Measurements from ENCODE around the gene SERPINH1.

SERPINH1 gene

GRCh38 chr11:75593286-75593915, 31.3 kb downstream of the SERPINH1 start:
- Histone ChIP-seq H3K4me1 (ENCODE audit: control insufficient read depth in 1 of 2, insufficient read depth in 2 of 2, low read length in 2 of 2) (peaks cover 8 to 19% of the 10 kb centered on the region in 2 donors), H3K27ac (ENCODE audit: low read depth, low read length) (no peak overlapping the region), H3K9ac (ENCODE audit: low read depth in 1 of 2, low read length in 2 of 2) (no peak overlapping the region)

GRCh38 chr11:75594211-75594610, 32.2 kb downstream of the SERPINH1 start:
- H3K4me3 ChIP-seq (ENCODE audit: low read depth in 1 of 2, low read length in 2 of 2): no peak overlapping the region
- H3K4me1 ChIP-seq (ENCODE audit: control insufficient read depth in 1 of 2, insufficient read depth in 2 of 2, low read length in 2 of 2): peaks cover 1 to 11% of the 10 kb centered on the region in 2 donors
- H3K9ac ChIP-seq (ENCODE audit: low read depth in 1 of 2, low read length in 2 of 2): no peak overlapping the region
- no peaks in the 10 kb centered on the region for H3K36me3 ChIP-seq (ENCODE audit: control insufficient read depth in 1 of 2, insufficient read depth in 2 of 2, low read length in 2 of 2)
- H3K9me3 ChIP-seq (ENCODE audit: control insufficient read depth in 1 of 2, low read length in 2 of 2): no peaks in the 10 kb centered on the region
- no peaks in the 10 kb centered on the region for H3K27me3 ChIP-seq (ENCODE audit: control insufficient read depth in 1 of 2, insufficient read depth in 2 of 2, low read length in 2 of 2)
- H3K27ac ChIP-seq (ENCODE audit: low read depth, low read length): no peak overlapping the region

More at GRCh38 chr11:75593286-75593915, 31.3 kb downstream of the SERPINH1 start:
- no peak overlapping the region for H3K4me3 ChIP-seq (ENCODE audit: low read depth in 1 of 2, low read length in 2 of 2)
- H3K27me3 ChIP-seq (ENCODE audit: control insufficient read depth in 1 of 2, insufficient read depth in 2 of 2, low read length in 2 of 2): no peaks in the 10 kb centered on the region
- H3K9me3 ChIP-seq (ENCODE audit: control insufficient read depth in 1 of 2, low read length in 2 of 2): no peaks in the 10 kb centered on the region
- H3K36me3 ChIP-seq (ENCODE audit: control insufficient read depth in 1 of 2, insufficient read depth in 2 of 2, low read length in 2 of 2): no peaks in the 10 kb centered on the region

- Histone ChIP-seq H3K27ac (ENCODE audit: low read depth, low read length) (no peak overlapping the region), H3K4me1 (ENCODE audit: control insufficient read depth in 1 of 2, insufficient read depth in 2 of 2, low read length in 2 of 2) (peaks cover 0 to 9% of the 10 kb centered on the region in 2 donors)
Measured at GRCh38 chr11:75595429-75595828, 33.4 kb downstream of the SERPINH1 start.

GRCh38 chr11:75596914-75597313, 34.9 kb downstream of the SERPINH1 start:
- H3K9ac ChIP-seq (ENCODE audit: low read depth in 1 of 2, low read length in 2 of 2): no peak overlapping the region
- H3K4me1 ChIP-seq (ENCODE audit: control insufficient read depth in 1 of 2, insufficient read depth in 2 of 2, low read length in 2 of 2): peaks cover 0 to 9% of the 10 kb centered on the region in 2 donors
- no peak overlapping the region for H3K27ac ChIP-seq (ENCODE audit: low read depth, low read length)
- H3K9me3 ChIP-seq (ENCODE audit: control insufficient read depth in 1 of 2, low read length in 2 of 2): no peaks in the 10 kb centered on the region
- H3K27me3 ChIP-seq (ENCODE audit: control insufficient read depth in 1 of 2, insufficient read depth in 2 of 2, low read length in 2 of 2): no peaks in the 10 kb centered on the region
- H3K36me3 ChIP-seq (ENCODE audit: control insufficient read depth in 1 of 2, insufficient read depth in 2 of 2, low read length in 2 of 2): no peaks in the 10 kb centered on the region
- H3K4me3 ChIP-seq (ENCODE audit: low read depth in 1 of 2, low read length in 2 of 2): no peak overlapping the region

More at GRCh38 chr11:75595429-75595828, 33.4 kb downstream of the SERPINH1 start:
- Histone ChIP-seq H3K4me3 (ENCODE audit: low read depth in 1 of 2, low read length in 2 of 2) (no peak overlapping the region), H3K36me3 (ENCODE audit: control insufficient read depth in 1 of 2, insufficient read depth in 2 of 2, low read length in 2 of 2) (no peaks in the 10 kb centered on the region), H3K9ac (ENCODE audit: low read depth in 1 of 2, low read length in 2 of 2) (no peak overlapping the region), H3K27me3 (ENCODE audit: control insufficient read depth in 1 of 2, insufficient read depth in 2 of 2, low read length in 2 of 2) (no peaks in the 10 kb centered on the region), H3K9me3 (ENCODE audit: control insufficient read depth in 1 of 2, low read length in 2 of 2) (no peaks in the 10 kb centered on the region)

GRCh38 chr11:75597636-75598035, 35.6 kb downstream of the SERPINH1 start:
- no peaks in the 10 kb centered on the region for H3K9me3 ChIP-seq (ENCODE audit: control insufficient read depth in 1 of 2, low read length in 2 of 2)
- H3K27ac ChIP-seq (ENCODE audit: low read depth, low read length): no peak overlapping the region
- H3K27me3 ChIP-seq (ENCODE audit: control insufficient read depth in 1 of 2, insufficient read depth in 2 of 2, low read length in 2 of 2): no peaks in the 10 kb centered on the region
- H3K4me1 ChIP-seq (ENCODE audit: control insufficient read depth in 1 of 2, insufficient read depth in 2 of 2, low read length in 2 of 2): peaks cover 0 to 8% of the 10 kb centered on the region in 2 donors
- no peak overlapping the region for H3K4me3 ChIP-seq (ENCODE audit: low read depth in 1 of 2, low read length in 2 of 2)
- H3K36me3 ChIP-seq (ENCODE audit: control insufficient read depth in 1 of 2, insufficient read depth in 2 of 2, low read length in 2 of 2): no peaks in the 10 kb centered on the region
- no peak overlapping the region for H3K9ac ChIP-seq (ENCODE audit: low read depth in 1 of 2, low read length in 2 of 2)

GRCh38 chr11:75598264-75598663, 36.2 kb downstream of the SERPINH1 start:
- Histone ChIP-seq H3K36me3 (ENCODE audit: control insufficient read depth in 1 of 2, insufficient read depth in 2 of 2, low read length in 2 of 2) (no peaks in the 10 kb centered on the region), H3K27me3 (ENCODE audit: control insufficient read depth in 1 of 2, insufficient read depth in 2 of 2, low read length in 2 of 2) (no peaks in the 10 kb centered on the region), H3K9ac (ENCODE audit: low read depth in 1 of 2, low read length in 2 of 2) (no peak overlapping the region), H3K4me1 (ENCODE audit: control insufficient read depth in 1 of 2, insufficient read depth in 2 of 2, low read length in 2 of 2) (peaks cover 0 to 2% of the 10 kb centered on the region in 2 donors), H3K9me3 (ENCODE audit: control insufficient read depth in 1 of 2, low read length in 2 of 2) (no peaks in the 10 kb centered on the region), H3K4me3 (ENCODE audit: low read depth in 1 of 2, low read length in 2 of 2) (no peak overlapping the region), H3K27ac (ENCODE audit: low read depth, low read length) (no peak overlapping the region)

GRCh38 chr11:75598900-75599299, 36.8 kb downstream of the SERPINH1 start:
- Histone ChIP-seq H3K9ac (ENCODE audit: low read depth in 1 of 2, low read length in 2 of 2) (no peak overlapping the region), H3K4me1 (ENCODE audit: control insufficient read depth in 1 of 2, insufficient read depth in 2 of 2, low read length in 2 of 2) (no peaks in the 10 kb centered on the region), H3K27me3 (ENCODE audit: control insufficient read depth in 1 of 2, insufficient read depth in 2 of 2, low read length in 2 of 2) (no peaks in the 10 kb centered on the region), H3K27ac (ENCODE audit: low read depth, low read length) (no peak overlapping the region), H3K9me3 (ENCODE audit: control insufficient read depth in 1 of 2, low read length in 2 of 2) (no peaks in the 10 kb centered on the region), H3K36me3 (ENCODE audit: control insufficient read depth in 1 of 2, insufficient read depth in 2 of 2, low read length in 2 of 2) (no peaks in the 10 kb centered on the region), H3K4me3 (ENCODE audit: low read depth in 1 of 2, low read length in 2 of 2) (no peak overlapping the region)

- H3K4me3 ChIP-seq (ENCODE audit: low read depth in 1 of 2, low read length in 2 of 2): no peak overlapping the region
- no peaks in the 10 kb centered on the region for H3K9me3 ChIP-seq (ENCODE audit: control insufficient read depth in 1 of 2, low read length in 2 of 2)
- no peaks in the 10 kb centered on the region for H3K4me1 ChIP-seq (ENCODE audit: control insufficient read depth in 1 of 2, insufficient read depth in 2 of 2, low read length in 2 of 2)
- H3K36me3 ChIP-seq (ENCODE audit: control insufficient read depth in 1 of 2, insufficient read depth in 2 of 2, low read length in 2 of 2): no peaks in the 10 kb centered on the region
- H3K9ac ChIP-seq (ENCODE audit: low read depth in 1 of 2, low read length in 2 of 2): no peak overlapping the region
- H3K27ac ChIP-seq (ENCODE audit: low read depth, low read length): no peak overlapping the region
- no peaks in the 10 kb centered on the region for H3K27me3 ChIP-seq (ENCODE audit: control insufficient read depth in 1 of 2, insufficient read depth in 2 of 2, low read length in 2 of 2)
Measured at GRCh38 chr11:75600356-75600755, 38.3 kb downstream of the SERPINH1 start.

GRCh38 chr11:75601494-75601893, 39.4 kb downstream of the SERPINH1 start:
- Histone ChIP-seq H3K4me3 (ENCODE audit: low read depth in 1 of 2, low read length in 2 of 2) (no peak overlapping the region), H3K27me3 (ENCODE audit: control insufficient read depth in 1 of 2, insufficient read depth in 2 of 2, low read length in 2 of 2) (no peaks in the 10 kb centered on the region), H3K9ac (ENCODE audit: low read depth in 1 of 2, low read length in 2 of 2) (no peak overlapping the region), H3K4me1 (ENCODE audit: control insufficient read depth in 1 of 2, insufficient read depth in 2 of 2, low read length in 2 of 2) (no peaks in the 10 kb centered on the region), H3K9me3 (ENCODE audit: control insufficient read depth in 1 of 2, low read length in 2 of 2) (no peaks in the 10 kb centered on the region), H3K36me3 (ENCODE audit: control insufficient read depth in 1 of 2, insufficient read depth in 2 of 2, low read length in 2 of 2) (no peaks in the 10 kb centered on the region), H3K27ac (ENCODE audit: low read depth, low read length) (no peak overlapping the region)

GRCh38 chr11:75602951-75603350, 40.9 kb downstream of the SERPINH1 start:
- Histone ChIP-seq H3K27ac (ENCODE audit: low read depth, low read length) (no peak overlapping the region), H3K4me1 (ENCODE audit: control insufficient read depth in 1 of 2, insufficient read depth in 2 of 2, low read length in 2 of 2) (no peaks in the 10 kb centered on the region), H3K36me3 (ENCODE audit: control insufficient read depth in 1 of 2, insufficient read depth in 2 of 2, low read length in 2 of 2) (no peaks in the 10 kb centered on the region)

More at GRCh38 chr11:75602951-75603350, 40.9 kb downstream of the SERPINH1 start:
- Histone ChIP-seq H3K9me3 (ENCODE audit: control insufficient read depth in 1 of 2, low read length in 2 of 2) (no peaks in the 10 kb centered on the region), H3K9ac (ENCODE audit: low read depth in 1 of 2, low read length in 2 of 2) (no peak overlapping the region), H3K27me3 (ENCODE audit: control insufficient read depth in 1 of 2, insufficient read depth in 2 of 2, low read length in 2 of 2) (no peaks in the 10 kb centered on the region), H3K4me3 (ENCODE audit: low read depth in 1 of 2, low read length in 2 of 2) (no peak overlapping the region)
